NCI-H69 (cell line): ENCODE measurements around the gene RAD51AP2.
"Not testable (repeated sequence)": the region's sequence is repeated elsewhere in the genome, so short reads cannot be mapped to it uniquely, and the experiment has no call there.

Source experiments
- DNase-seq: peaks from one replicate; lab custom pipeline; 2025; lab: John Stamatoyannopoulos, UW

RAD51AP2 gene

GRCh38 chr2:17538022-17538843 is 20.0 kb upstream of the RAD51AP2 start:
- DNase-seq = peak; percentile 9

GRCh38 chr2:17536416-17536815 is 18.2 kb upstream of the RAD51AP2 start:
- DNase-seq = no peak

GRCh38 chr2:17533546-17533945 is 15.3 kb upstream of the RAD51AP2 start:
- DNase-seq = no peak

GRCh38 chr2:17529771-17530170 is 11.5 kb upstream of the RAD51AP2 start:
- no peak for DNase-seq

- no peak for DNase-seq
Observed at GRCh38 chr2:17522303-17522702, 4.1 kb upstream of the RAD51AP2 start.

- no peak for DNase-seq
Observed at GRCh38 chr2:17521621-17522020, 3.4 kb upstream of the RAD51AP2 start.

GRCh38 chr2:17520761-17521160 is 2.5 kb upstream of the RAD51AP2 start:
- DNase-seq = no peak

- no peak for DNase-seq
Observed at GRCh38 chr2:17519486-17519885, 1.2 kb upstream of the RAD51AP2 start.

GRCh38 chr2:17517481-17518211 is 594 bp downstream of the RAD51AP2 start:
- DNase-seq = no peak

GRCh38 chr2:17515652-17516051 is 2.6 kb downstream of the RAD51AP2 start:
- no peak for DNase-seq

- DNase-seq = no peak
Observed at GRCh38 chr2:17506736-17507616, 11.3 kb downstream of the RAD51AP2 start.

GRCh38 chr2:17497718-17498117 is 20.5 kb downstream of the RAD51AP2 start:
- DNase-seq = no peak

- DNase-seq = no peak
Observed at GRCh38 chr2:17495590-17495989, 22.6 kb downstream of the RAD51AP2 start.

GRCh38 chr2:17490165-17490564 is 28.1 kb downstream of the RAD51AP2 start:
- DNase-seq = not testable (repeated sequence)

- not testable (repeated sequence) for DNase-seq
Observed at GRCh38 chr2:17488610-17489009, 29.6 kb downstream of the RAD51AP2 start.

GRCh38 chr2:17483496-17483895 is 34.7 kb downstream of the RAD51AP2 start:
- DNase-seq = no peak

GRCh38 chr2:17482651-17483050 is 35.6 kb downstream of the RAD51AP2 start:
- DNase-seq = no peak

- DNase-seq = no peak
Observed at GRCh38 chr2:17479875-17480274, 38.4 kb downstream of the RAD51AP2 start.

GRCh38 chr2:17476830-17477229 is 41.4 kb downstream of the RAD51AP2 start:
- DNase-seq = no peak

- DNase-seq = no peak
Observed at GRCh38 chr2:17476064-17476463, 42.2 kb downstream of the RAD51AP2 start.

GRCh38 chr2:17475286-17475685 is 43.0 kb downstream of the RAD51AP2 start:
- DNase-seq = no peak

GRCh38 chr2:17471979-17472378 is 46.3 kb downstream of the RAD51AP2 start:
- DNase-seq = no peak
